Stimulated activated CD8-positive, alpha-beta memory T cell treated with anti-CD3 and anti-CD28 coated beads, Interleukin-2, amount 100 ng/mL, for 1 hour (primary cell): ENCODE measurements around the gene AKAP9.
"Not testable (repeated sequence)": the region's sequence is repeated elsewhere in the genome, so short reads cannot be mapped to it uniquely, and the experiment has no call there.

ENCODE experiments used
- DNase-seq, 2 donors: peaks; one replicate each; pipeline ENCODE4 v3.0.0-alpha.2; 2020; ENCODE audit warnings: low read depth in 2 of 2

AKAP9 gene

GRCh38 chr7:92134271-92135051, 193.8 kb downstream of the AKAP9 start, which contains the start of gene CYP51A1:
TSS of gene CYP51A1 (minus strand) at chr7:92134477. CDS start at chr7:92134364, 113 bp downstream.
- peak; percentile 85 to 94 for DNase-seq

- no peak for DNase-seq
Observed at GRCh38 chr7:92135052-92135889, 194.6 kb downstream of the AKAP9 start.

GRCh38 chr7:92137557-92137956, 196.9 kb downstream of the AKAP9 start:
- no peak for DNase-seq

DNA sequence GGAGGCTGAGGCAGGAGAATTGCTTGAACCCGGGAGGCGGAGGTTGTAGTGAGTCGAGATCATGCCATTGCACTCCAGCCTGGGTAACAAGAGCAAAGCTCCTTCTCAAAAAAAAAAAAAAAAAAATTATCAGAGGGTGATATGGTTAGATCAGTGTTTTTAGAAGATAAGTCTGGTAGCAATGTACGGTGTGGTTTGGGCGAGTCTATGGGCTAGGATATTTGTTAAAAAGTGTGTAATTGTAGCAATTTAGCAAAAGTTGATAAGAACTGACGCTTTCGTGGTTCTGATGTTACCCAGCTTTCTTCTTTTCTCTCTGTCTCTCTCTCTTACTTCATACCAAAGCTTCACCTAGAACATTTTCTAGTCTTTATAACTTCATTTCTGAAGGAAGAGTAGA, 200.5 kb downstream of the AKAP9 start:
- no peak for DNase-seq

DNA sequence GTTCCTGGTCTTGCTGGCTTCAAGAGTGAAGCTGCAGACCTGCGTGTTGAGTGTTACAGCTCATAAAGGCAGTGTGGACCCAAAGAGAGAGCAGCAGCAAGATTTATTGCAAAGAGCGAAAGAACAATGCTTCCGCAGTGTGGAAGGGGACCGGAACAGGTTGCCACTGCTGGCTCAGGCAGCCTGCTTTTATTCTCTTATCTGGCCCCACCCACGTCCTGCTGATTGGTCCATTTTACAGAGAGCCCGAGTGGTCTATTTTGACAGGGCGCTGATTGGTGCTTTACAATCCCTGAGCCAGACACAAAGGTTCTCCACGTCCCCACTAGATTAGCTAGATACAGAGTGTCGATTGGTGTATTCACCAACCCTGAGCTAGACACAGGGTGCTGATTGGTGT, 202.1 kb downstream of the AKAP9 start:
- not testable (repeated sequence) for DNase-seq

DNA sequence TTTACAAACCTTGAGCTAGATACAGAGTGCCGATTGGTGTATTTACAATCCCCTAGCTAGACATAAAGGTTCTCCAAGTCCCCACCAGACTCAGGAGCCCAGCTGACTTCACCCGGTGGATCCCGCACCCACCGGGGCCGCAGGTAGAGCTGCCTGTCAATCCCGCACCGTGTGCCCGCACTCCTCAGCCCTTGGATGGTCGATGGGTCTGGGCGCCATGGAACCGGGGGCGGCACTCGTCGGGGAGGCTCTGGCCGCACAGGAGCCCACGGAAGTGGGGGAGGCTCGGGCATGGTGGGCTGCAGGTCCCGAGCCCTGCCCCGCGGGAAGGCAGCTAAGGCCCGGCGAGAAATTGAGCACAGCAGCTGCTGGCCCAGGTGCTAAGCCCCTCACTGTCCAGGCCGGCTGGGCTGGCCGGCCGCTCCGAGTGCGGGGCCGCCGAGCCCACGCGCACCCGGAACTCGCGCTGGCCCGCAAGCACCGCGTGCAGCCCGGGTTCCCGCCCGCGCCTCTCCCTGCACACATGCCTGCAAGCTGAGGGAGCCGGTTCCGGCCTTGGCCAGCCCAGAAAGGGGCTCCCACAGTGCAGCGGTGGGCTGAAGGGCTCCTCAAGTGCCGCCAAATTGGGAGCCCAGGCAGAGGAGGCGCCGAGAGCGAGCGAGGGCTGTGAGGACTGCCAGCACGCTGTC, 202.7 kb downstream of the AKAP9 start:
- DNase-seq = not testable (repeated sequence)

- DNase-seq = no peak
Observed at GRCh38 chr7:92149736-92150239, 209.1 kb downstream of the AKAP9 start.

- DNase-seq = no peak
Observed at GRCh38 chr7:92150450-92151017, 209.9 kb downstream of the AKAP9 start.

DNA sequence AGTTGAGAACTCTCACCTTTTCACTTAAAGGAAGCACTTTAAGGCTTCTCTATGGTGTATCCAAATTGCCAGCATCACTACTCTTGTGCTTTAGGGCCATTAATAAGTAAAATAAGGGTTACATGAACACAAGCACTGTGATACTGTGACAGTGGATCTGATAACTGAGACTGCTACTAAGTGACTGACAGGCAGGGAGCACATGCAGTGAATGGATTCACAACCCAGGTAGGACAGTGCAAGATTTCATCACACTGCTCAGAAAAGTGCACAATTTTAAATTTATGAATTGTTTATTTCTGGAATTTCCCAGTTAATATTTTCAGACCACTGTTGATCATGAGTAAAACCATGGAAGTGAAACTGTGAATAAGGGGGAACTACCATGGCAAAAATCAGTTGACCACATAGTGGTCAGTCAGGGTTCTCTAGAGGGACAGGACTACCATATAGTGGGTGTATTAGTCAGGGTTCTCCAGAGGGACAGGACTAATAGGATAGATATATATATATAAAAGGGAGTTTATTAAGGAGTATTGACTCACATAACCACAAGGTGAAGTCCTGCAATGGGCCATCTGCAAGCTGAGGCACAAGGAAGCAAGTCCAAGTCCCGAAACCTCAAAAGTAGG, 214.6 kb downstream of the AKAP9 start:
- no peak for DNase-seq

- DNase-seq = no peak
Observed at GRCh38 chr7:92156990-92157389, 216.3 kb downstream of the AKAP9 start.

- DNase-seq = no peak
Observed at GRCh38 chr7:92158660-92159575, 218.3 kb downstream of the AKAP9 start.
